Stimulated activated CD4-positive, alpha-beta T cell treated with anti-CD3 and anti-CD28 coated beads, Interleukin-15, amount 100 ng/mL, for 48 hours (primary cell): ENCODE data around the gene ST6GALNAC3.

Experiments
- DNase-seq, 2 donors: peaks; one replicate each; pipeline ENCODE4 v3.0.0-alpha.2; 2020; ENCODE audit warnings: low read depth in 2 of 2

ST6GALNAC3 gene

GRCh38 chr1:76247261-76247852, 172.8 kb downstream of the ST6GALNAC3 start:
- no peak for DNase-seq

DNA sequence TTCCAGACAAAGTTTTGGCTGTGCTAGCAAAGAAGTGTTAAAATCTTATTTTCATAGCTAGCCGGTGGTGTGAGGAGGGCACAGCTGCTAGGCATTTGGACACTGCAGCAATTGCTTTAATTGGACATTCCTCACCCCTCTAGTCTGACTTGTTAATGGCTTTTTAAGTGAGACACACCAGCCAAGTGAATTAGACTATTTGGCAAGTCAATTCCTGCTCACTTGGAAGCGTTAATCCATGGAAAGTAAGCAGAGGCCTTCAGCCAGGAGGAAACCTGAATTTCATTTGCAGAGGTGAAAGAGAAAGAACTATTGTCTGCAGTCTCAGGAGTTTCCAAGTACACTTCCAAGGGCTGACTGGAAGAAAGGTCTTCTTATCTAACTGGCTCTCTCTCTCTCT, 175.7 kb downstream of the ST6GALNAC3 start:
- DNase-seq = no peak

DNA sequence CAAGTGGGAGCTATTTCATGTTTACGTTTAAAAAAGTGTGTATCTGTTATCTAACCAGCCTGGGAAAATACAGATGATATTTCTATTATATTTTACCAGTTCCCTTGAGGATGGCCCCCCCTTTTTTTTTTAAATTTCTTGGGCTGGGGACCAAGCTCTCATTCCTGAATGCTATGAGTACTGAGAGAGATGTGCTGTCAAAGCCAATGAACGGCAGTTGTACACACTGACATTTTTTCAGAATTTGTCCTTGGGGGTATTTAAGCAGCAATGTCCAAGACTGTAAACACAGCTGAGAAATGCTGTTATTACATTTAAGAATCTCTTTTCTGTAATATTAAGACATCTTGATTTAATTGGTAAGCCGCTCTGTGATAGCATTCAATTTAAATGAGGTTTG, 177.9 kb downstream of the ST6GALNAC3 start:
- DNase-seq = no peak

GRCh38 chr1:76254104-76255030, 179.8 kb downstream of the ST6GALNAC3 start:
- DNase-seq = no peak

- DNase-seq = no peak
Measured at GRCh38 chr1:76256289-76257223, 182.0 kb downstream of the ST6GALNAC3 start.

DNA sequence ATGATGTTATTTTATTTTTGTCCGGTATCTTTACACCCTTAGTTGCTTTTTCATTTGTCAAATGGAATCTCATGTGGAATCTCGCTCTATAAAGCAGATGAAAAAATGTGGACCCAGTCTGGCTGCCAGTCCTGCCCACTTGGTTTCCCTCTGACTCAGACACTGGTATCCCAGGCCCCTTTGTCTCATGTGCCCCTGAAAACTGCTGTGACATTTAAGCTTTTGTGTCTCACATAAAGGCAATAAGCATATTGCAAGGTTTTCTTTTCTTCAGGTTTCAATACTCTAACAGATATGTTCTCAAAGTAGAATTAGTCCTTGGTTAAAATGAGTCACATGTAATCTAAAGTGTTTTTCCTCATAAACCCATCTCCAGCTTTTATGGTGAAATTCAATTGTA, 183.3 kb downstream of the ST6GALNAC3 start:
- DNase-seq = no peak

- no peak for DNase-seq
Measured at GRCh38 chr1:76259270-76259669, 184.7 kb downstream of the ST6GALNAC3 start.

GRCh38 chr1:76260279-76260678, 185.7 kb downstream of the ST6GALNAC3 start:
- no peak for DNase-seq

DNA sequence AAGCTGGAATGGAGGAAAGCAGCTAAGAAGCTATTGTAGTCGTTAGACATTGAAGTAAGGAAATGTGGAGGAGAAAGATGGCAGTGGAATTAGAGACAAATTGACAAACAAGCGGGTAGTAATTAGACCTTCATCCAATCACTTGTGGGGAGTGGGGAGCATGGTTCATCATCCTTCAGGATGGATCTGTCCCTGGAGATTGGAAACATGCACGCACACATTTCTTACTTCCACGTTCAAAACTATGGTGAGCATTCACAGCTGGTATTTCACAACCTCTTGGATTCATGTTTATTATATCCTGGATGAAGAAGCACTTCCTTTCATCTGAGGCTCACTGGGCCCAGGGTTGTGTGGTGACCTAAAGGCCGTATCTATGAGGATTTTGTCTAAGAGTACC, 188.1 kb downstream of the ST6GALNAC3 start:
- DNase-seq = no peak

DNA sequence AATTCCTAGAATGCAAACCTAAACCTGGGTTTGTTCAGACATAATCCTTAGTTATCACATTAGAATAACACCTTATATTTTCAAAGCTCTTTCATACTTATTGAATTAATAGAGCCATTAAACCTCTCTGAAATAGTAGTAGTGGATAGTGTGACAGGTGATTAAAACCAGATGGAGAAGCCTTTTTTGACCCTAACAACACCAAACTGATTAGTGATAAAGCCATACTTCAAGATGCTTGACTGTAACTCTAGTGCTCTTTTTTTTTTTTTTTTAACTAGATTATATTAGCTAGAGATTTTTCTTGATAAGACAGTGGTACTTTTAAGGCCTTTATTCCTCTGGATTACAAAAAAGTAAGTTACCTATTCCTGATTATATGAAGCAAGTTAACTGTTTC, 190.1 kb downstream of the ST6GALNAC3 start:
- DNase-seq = no peak

DNA sequence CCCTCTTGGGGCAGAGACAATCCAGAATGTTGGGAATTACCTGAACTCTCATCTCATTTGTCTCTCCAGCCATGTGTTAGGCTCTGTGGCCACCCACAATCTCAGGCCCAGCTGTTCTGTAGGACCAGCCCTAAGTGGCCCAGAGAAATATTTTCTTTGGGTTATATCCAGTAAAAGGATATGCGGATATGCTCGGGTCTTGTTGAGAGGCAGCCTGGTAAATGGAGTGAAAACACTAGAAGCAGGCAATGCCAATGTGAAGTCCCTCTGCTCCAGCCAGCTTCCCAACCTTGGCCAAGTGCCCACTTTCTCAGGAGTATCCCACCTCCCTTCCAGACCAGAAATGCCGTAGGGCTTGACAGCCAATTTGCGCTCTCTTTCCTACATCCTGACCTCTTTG, 192.2 kb downstream of the ST6GALNAC3 start:
- no peak for DNase-seq

- DNase-seq = no peak
Measured at GRCh38 chr1:76267631-76268030, 193.1 kb downstream of the ST6GALNAC3 start.

GRCh38 chr1:76268341-76268740, 193.8 kb downstream of the ST6GALNAC3 start:
- no peak for DNase-seq

DNA sequence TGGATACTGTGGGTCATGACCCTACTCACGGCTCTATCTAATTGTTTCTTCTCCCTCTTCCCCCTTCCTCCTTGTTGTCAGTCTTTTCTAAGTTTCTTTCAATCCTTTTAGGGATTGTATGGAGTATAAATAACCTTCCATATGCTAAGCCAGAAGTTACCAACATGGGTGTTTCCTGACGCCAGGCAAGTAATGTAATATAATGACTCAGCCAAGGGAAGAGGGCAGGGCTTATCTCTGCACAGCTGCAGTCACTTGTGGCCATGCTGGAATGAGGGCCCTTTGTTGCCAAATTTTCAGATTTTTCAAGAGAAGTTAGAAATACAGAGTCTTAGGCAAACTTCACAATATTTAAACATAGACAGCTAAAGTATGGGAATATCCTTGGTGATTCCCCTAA, 194.6 kb downstream of the ST6GALNAC3 start:
- DNase-seq = no peak

GRCh38 chr1:76274302-76274701, 199.8 kb downstream of the ST6GALNAC3 start:
- DNase-seq = no peak

- DNase-seq = no peak
Measured at GRCh38 chr1:76274718-76275117, 200.2 kb downstream of the ST6GALNAC3 start.

DNA sequence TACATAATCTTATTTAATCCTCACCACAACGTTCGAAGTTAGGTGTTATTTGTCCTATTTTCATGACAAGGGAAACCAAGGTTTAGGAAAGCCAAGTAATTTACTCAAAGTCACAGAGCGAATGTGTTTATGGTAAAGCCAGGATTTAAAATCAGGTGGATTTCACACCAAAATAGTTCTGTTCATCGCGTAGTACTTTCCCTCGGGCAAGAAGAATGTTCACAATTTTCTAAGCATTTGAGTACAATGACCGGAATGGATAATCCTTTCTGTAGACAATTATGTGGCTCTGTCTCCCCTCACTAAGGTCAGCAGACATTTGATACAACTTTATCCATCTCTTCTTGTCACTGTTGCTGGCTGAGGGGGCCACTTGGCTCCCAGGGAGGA, 204.2 kb downstream of the ST6GALNAC3 start:
- no peak for DNase-seq

DNA sequence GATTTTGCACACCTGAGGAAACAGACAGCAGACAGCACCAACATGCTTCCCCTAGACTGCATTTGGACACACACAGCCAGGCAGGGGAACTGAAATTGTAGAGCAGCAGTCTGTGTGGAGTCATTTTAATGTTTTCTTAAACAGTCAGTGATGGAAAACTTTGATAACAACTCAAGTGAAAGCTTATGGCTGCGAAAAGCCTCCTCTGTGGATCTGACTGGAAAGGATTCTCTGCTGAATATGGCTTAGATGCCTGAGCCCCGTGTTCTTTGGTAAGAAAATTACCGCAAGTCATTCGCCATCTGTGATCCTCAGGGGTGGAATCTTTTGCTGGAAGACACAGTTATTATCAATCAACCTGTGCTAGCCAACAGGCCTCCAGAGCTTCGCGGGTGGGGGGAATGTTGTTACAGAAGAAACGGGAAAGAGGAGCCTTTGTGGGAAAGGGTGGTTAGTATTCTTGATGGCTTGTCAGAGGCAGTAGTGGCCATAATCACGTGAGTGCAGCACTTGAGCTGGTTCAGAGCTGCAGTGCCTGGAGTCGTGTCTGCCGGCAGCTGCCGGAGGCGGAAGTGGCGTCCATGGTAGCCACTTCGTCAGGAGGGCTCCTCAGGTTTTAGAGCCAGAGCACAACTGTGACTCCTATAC, 204.7 kb downstream of the ST6GALNAC3 start:
- DNase-seq = no peak

GRCh38 chr1:76281306-76281705, 206.8 kb downstream of the ST6GALNAC3 start:
- no peak for DNase-seq

DNA sequence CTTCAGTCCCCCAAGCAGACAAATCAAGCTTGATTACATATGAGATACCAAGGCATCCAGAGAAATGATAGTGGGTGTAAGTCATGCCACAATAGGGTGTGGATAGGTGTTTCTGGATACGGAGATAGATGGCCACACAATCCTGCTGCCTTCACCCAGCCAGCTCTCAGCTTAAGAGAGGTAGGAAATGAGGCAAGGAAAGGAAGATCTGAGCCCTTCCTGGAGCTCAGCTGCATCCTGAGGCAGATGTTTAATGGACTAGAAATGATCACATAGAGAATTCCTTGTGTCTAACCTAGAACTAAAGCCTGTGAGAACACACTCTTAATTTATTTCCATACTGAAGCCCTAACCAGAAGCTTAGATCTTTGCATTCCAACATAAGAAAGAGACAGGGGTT, 210.3 kb downstream of the ST6GALNAC3 start:
- no peak for DNase-seq

DNA sequence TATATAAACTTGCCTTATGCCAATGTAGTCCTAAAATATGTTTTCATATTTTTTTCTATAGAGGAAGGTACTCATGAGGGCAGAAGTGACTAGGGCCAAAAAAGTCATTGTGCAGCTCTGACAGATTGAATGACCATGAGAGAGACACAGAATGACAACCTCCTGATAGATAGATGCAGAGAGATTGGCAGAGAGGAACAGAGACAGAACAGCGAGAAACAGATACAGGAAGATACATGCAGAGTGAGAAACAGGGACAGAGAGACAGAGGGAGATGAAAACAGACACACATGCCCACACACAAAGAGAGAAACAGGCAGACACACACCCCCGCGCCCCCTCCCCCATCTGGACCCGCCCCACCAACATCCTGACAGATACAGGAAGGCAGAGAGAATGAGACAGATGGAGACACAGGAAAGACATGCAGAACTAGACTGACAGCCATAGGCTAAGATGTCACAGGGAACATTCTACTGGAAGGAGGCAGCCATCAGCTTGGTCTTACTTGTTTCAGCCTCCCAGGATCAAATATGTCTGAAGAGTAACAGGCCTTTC, 211.1 kb downstream of the ST6GALNAC3 start:
- no peak for DNase-seq
